ENCODE results near the gene MAN1B1.
"Not testable (repeated sequence)": the region's sequence is repeated elsewhere in the genome, so short reads cannot be mapped to it uniquely, and the experiment has no call there.

The MAN1B1 gene

DNA sequence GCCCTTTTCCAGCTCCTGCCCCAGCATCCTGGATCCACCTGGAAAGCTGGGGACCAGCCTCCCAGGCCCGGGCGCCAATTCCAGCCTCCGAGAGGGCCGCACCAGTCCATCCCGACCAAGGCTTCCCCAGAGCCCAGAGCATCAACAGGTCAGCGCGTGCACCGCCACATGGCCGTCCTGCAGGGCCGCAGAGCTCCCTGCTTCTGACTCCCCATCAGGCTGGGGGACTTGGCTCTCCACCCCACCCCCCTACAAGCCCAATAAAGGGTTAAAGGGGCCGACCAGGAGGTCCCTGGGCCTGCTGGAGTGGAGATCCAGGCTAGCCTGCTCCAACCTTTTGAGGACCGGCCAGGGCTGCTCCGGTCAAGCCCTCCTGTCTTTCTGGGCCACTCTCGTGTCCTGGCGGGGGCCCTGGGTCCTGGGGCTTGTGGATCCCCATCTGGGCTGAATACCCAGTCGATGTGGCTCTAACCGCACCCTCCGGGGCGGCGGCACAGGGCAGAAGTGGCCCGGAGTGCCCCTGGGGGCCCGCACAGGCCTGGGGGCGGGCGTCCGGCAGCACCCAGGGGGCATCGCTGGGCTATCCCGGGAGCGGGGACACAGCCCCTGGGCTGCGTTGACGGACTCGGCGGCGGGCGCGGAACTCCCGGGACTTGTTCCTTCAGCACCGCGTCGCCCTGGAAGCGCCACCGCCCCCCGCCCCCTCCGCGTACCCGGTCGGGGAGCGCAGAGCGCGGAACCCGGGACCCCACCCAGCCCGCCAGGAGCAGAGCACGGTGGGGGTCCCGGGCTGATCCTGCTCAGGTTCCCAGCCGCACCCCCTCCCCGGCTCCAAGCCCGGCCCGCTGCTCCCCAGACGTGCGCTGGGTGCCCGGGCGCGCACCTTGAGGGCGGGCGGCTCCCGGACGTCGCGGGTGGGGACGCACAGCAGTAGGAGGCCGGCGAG lies 33.5 kb upstream of the MAN1B1 start:
- DNase-seq (ENCODE audit: low spot score): no peak

DNA sequence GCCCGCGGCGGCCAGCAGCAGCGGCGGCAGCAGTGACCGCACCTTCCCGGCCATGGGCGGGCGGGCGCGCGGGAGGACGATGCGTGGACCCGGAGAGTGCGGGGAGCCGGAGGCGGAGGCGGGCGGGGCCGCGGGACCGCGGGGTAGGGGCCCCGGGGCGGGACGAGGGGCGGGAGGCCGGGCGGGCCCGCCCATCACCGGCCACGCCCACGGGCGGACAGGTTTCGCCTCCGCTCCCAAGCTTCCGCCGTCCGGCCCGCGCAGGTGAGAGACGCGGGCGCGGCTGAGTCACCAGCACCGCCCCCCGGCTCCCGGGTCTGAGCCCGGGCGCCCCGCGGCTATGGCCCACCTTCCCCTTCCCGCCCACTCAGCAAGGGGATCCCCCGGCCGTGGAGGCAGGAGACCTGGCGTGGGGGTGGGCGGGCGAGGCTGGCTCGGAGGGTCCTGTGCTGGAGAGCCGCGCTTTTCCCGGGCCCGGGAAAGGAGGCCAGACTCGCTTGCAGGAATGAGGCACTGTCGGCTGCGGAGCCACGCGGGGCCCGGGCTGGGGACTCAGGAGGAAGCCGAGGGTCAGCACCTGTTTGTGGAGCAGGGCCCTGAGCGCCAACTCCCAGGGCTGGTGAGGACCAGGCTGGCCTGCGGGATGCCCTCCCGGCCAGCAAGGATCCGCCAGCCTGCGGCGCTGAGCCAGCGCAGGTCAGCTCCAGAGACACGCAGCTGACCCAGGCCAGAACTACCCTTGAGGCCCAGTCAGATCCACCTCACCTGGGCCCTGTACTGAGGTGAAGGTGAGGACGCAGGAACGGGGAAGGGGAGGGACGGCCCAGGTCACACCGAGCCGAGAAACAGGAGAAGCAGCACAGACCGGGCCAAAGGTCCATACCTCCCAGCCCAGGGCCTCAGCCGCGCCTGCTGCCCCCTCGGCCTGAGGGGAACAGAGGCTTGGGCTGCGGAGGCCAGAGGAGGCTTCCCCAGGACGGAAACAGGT lies 32.5 kb upstream of the MAN1B1 start, which contains the start of gene ENTPD2:
ENTPD2 (minus strand) TSS at position 118 of the 988 bp plus-strand sequence; CDS start at position 54, 64 bp downstream.
- no peak for DNase-seq (ENCODE audit: low spot score)

DNA sequence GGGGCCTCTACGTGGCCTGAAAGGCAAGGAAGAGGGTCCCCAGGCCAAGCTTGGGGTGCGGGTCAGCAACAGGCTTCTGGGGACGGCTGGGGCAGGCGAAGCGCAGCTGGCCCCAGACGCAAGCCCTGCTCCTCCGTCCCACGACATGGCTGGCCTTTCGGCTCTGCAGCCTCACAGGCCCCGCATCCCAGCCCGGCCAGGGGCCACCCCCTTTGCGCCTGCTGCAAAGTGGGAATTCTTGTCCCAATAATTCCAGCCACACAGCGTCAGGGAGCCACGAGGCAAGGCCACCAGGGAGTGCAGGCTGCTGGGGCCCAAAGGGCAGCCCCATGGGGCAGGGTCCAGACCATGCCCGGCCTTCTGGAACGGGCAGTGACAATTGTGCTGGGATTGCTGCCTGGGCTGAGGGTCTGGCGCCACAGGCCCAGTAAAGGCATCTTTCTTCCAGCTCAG lies 31.8 kb upstream of the MAN1B1 start:
- DNase-seq (ENCODE audit: low spot score): no peak

DNA sequence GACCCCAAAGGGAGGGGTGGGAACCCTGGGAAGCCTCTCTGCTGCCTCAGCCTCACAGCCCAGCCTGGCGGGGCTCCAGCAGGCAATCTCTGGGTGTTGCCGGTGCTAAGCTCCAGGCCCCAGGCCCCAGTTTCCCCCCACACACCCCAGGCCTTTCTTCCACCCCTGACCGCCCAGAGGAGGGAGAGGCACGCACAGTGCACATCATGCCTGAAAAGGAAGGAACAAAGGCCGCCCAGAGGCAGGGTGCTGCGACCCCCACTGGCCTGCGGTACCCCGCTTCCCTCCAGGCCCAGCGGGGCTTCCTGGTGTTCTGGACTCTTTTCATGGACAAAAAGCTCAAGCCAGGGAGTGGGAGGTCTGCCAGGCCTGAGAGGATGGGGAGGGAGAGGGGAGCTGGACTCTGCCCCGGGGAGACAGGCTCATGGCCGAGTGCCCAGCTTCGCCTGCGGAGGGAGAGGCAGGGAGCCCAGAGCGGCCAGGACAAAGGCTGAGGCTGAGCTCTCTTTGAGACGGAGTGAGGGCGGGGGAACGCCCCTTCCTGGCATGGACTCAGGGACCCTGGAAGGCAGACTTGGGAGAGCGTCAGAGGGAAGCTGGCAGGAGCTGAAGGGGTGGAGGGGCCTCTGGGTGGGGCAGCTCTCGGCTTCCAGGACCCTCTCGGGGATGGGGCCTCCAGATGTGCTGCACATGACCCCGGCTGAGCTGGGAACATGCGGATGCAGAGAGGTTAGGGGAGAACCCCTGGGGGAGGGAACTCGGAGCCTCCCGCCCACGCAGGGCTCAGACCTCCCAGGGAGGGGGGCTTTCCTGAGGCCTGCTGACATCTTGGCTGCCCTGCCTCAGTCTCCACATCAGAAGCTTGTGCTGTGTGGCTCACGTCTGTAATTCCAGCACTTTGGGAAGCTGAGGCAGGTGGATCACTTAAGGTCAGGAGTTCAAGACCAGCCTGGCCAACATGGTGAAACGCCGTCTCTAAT lies 31.1 kb upstream of the MAN1B1 start:
- DNase-seq (ENCODE audit: low spot score): peak; percentile 97

DNA sequence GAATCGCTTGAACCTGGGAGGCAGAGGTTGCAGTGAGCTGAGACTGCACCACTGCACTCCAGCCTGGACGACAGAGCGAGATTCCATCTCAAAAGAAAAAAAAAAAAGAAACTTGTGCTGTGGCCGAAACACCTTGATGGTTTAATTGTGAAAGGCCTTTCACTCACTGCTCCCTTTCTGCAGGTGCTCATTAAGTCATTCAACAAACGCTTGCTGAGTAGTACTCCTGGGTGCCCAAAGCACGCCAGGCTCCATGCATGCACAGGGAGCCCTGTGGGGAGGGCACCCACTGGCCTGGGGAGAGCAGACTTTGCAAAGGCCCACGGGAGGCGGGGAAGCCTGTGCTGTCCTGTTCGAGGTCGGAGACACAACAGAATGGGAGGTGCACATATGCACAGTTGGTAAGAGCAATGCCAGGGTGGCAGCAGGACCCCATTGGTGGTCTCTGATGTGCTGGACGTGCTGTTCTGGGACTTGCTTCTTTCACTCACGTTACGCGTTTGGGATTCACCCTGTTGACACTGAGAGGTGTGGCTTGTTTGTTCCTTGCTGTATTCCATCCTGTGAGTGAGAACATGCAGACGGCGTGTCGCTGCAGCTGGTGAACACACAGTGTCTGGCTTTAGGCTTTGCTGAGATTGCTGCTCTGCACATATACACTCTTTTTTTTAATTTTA lies 29.9 kb upstream of the MAN1B1 start:
- DNase-seq (ENCODE audit: low spot score): no peak

DNA sequence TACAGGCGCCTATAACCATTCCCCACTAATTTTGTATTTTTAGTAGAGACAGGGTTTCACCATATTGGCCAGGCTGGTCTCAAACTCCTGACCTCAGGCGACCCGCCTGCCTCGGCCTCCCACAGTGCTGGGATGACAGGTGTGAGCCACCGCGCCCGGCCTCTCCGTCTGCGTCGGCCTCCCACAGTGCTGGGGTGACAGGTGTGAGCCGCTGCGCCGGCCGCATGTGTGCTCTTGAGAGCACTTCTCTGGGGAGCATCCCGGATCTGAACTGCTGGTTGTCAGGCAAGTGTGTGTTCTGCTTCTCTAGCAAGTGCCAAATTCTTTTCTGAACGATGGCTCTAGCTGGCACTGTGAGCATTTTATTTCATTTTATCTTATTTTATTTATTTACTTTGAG lies 29.2 kb upstream of the MAN1B1 start:
- DNase-seq (ENCODE audit: low spot score): no peak

DNA sequence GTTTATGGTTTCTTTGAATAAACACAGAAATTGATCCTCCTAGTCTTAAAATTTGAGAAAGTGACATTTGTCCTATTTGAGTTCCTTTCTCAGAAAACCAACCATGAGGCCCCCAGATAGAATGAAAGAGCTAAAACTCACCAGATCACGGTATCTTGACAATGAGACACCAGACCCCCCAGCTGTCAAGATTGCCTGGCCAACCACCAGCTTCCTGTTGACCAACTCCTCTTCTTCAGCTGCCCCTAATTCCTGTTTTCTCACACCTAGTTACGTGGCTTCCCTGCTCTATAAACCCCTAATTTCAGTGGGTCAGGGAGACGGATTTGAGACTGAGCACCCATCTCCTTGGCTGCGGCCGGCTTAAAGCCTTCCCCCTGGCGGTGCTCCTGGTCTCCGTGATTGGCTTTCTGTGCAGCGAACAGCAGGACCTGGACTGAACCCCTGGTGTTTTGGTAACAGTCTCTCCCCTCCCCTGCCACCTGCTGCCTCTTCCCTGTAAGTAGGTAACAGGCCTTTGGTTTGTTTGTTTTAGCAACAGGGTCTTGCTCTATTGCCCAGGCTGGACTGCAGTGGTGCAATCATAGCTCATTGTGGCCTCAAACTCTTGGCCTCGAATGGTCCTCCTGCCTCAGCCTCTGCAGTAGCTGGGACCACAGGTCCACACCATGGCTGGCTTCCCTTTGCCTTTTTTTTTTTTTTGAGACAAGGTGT lies 28.1 kb upstream of the MAN1B1 start:
- DNase-seq (ENCODE audit: low spot score): no peak

DNA sequence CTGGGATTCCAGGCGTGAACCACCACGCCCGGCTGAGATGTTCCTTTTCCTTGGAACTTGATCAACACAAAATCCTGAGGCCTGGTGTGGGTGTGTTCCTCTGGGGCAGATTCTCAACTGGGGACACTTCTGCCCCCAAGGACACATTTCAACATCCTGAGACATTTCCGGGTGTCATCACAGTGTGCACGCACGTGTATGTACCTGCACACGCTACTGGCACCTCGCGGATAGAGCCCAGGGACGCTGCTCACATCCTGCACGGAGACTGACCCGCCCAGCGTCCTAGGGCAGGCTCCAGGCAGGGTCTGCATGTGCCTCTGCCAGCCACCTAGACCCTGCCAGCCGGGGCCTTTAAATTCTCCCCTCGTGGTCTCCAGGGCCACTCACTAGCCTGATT lies 24.4 kb upstream of the MAN1B1 start:
- no peak for DNase-seq (ENCODE audit: low spot score)

DNA sequence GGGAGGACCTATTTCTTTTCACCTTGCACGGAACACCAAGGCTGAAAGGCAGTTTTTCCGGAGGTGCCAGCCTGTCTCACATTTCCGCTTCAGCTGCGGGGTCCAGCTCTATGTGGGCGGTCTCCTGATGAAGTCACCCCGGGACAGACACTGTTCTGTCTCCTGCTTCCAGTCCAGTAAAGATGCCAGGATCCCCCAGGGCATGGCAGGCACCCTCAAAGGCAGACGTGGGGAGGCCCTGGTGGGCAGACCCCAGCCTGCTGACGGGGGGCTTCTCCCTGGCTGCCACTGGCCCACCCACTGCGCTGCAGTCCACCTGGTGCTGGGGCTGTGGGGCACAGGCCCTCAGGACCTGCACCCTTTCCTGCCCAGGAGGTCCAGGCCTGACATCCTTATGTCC lies 24.0 kb upstream of the MAN1B1 start:
- not testable (repeated sequence) for DNase-seq (ENCODE audit: low spot score)

DNA sequence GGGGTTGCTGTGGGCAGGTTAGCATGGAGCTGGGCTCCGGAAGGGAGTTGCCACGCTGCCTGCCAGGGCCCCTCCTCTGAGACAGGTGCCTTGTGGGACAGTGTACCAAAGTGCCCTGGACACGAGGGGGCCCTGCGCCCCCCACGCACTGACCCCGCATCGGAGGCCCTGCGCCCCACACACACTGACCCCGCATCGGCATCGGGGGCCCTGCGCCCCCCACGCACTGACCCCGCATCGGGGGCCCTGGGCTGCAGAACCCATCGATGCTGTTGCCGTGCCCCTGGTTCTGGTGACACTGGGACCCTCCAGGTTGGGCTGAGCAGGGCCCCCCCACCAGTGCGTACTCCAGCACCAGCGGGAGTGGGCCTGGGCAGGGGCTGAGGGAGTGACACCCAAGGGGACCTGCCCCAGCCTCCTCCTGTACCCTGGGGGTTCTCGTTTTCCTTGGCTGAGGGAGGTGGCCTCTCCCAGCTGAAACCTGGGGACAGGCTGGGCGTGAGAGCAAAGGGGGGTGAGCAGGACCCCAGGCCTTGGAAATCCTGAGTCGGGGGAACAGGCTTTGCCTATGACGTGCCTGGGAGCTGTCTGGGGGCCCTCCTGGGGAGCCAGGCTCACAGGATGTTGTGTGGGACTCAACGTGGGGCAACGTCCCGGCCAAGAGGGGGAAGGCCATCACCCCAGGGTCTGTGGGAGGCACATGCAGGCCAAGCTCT lies 23.3 kb upstream of the MAN1B1 start:
- no peak for DNase-seq (ENCODE audit: low spot score)

DNA sequence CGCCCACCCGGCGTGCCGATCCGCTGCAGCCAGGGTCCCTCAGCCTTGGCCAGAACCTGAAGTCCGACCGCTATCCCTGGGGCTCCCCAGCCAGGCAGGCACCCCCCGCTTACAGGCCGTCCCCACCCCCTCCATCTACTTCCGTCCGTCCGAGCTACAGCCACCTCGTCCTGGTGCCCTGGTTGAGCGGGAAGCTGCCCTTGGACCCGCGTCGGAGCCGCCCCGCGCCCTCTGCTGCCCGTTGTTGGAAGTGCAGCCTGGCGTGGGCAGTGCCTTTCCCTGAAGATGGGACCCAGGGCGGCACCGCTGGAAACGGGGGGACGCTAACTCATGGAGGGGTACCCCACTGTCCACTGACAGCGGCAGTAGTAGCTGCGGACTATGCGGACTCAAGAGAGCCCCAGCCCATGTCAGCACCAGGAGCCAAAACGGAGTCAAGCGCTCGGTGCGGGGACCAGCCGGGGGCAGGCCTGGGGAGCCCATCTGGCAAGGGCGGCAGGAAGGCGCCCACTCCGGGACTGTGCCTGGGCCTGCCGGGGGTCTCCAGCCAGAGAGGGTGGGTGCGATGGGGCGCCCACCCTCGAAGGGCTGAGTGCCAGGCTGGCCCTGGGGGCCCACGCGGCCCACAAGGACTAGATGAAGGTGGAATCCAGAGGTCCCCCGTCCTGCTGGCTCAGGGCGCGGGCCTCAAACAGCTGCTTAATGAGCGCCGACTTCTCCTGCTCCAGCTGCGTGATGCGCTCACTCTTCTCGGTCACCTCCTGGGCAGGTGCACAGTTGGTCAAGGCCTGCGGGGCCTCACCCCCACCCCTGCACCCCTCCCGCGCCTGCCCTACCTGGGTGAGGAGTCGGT lies 22.5 kb upstream of the MAN1B1 start:
- no peak for DNase-seq (ENCODE audit: low spot score)

DNA sequence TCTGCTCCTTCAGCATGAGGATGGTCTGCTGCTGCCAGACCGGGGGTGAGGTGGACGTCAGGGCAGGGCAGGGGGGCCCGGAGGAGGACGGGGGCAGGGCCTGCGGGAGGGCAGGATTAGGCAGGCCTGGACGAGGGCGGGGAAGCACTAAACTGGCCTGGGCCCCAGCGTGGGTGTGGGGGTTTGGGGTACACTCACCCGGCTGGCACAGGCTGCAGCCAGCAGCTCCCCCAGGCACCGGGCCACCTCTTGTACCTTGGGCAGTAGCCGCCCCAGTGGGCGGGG lies 22.0 kb upstream of the MAN1B1 start:
- no peak for DNase-seq (ENCODE audit: low spot score)

DNA sequence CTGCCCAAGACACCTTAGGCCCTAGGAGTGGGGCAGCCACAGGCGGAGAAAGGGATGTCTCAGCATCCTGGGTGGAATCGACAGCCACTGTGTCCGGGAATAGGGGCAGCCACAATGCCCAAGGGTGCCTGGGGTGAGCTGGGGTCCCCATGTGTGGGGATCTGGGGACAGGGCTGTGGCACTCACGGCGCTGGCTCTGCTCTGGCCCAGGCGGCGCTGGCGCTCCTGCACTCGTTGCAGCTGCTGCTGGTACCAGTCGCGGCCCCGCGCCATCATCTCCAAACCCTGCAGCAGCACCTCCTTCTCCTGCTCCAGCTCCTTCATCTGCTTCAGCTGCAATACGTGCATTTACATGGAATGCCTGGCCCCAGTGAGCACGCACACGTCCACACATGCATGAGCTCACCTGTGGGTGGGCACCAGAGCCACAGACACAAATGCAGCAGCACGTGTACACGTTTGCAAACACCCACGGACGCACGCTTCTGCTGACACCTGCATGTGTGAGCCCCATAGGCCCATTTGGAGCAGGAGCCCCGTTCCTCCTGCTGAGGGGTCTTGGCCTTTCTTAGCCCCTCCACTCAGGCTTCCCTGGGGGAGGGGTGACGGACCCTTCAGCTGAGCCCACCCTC lies 21.3 kb upstream of the MAN1B1 start:
- DNase-seq (ENCODE audit: low spot score): no peak

DNA sequence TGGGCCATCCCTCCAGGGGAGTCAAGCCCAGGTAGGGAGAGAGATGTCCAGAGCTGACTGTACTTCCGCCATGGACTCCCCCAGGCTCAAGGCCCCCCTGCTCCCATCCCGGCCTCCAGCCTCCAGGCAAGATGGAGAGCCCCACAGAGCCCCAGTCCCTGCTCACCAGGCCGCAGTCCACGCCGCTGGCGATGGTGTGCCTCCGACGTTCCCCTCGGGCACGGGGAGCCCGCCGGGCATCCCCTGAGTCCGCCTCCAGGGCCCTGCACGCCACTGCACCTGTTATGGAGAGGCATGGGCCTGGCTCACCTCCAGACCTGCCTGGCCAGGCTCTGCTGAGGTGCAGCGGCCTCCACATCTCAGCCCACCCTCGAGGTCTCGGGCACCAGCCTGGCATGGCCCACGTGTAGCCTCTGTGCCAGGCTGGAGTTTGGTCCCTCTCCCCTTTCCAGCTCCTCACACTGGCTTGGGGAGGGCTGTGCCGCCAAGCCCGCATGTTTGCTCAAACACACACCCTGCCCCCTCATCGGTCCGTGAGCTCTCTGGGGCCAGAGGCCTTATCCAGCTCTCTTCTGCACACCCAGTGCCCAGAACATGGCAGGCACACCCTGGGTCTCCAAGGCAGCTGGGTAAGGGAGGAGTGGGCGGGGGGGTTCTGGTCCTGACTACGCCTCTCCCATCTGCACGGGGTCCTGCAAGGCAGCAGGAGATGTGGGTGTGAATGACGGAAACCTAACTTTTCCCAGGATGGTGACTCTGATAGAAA lies 20.5 kb upstream of the MAN1B1 start:
- DNase-seq (ENCODE audit: low spot score): no peak

DNA sequence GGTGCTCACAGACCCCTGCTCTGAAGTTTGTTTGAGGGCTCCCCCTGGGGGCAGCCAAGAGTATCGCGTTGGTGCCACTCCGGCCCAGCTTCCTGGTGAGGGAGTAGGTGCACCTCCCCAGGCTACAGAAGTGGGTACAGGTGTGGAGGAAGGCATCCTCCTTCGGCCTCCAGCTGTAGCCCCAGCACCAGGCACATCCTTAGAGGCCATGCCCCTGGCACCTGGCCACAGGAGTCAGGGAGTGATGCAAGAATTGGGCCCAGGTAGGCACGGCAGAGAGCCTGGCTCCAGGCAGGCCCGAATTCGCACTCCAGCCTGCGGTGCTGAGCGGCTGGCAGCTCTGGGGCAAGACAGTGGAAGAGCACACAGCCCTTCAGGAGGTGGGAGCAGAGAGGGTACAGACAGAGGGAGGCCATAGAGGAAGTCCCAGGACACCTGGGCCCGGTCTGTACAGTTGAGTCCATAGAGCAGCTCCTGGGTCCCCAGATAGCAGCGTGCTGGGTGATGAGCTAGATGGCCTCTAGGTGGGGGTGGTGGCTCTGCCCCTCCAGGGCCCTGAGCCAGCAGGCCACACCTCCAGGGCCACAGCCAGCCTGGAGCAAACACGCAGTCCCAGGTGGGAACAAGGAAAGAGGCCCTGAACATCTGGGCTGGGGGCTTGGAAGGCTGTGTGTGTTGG lies 18.8 kb upstream of the MAN1B1 start:
- peak; percentile 85 for DNase-seq (ENCODE audit: low spot score)

All from pons (tissue), 1 donor.